Keratinocyte (primary cell): ENCODE measurements around the gene DALRD3. TPM values are rescaled to one million over a fixed set of nuclear protein-coding genes. Genes with fewer than 3 reads are reported as not detected.

Source experiments
- DNase-seq: peaks from one replicate; pipeline ENCODE4 v3.0.0-alpha.2; 2011; ENCODE audit warnings: low read depth, missing footprints, low spot score
- FAIRE-seq: peaks from 2 replicates; lab custom pipeline; 2011; peaks lifted over from hg19 to GRCh38; lab: Jason Lieb, UNC
- H2AFZ ChIP-seq: 2 replicates; pipeline ENCODE4 v1.6.0; 2012; ENCODE audit warnings: low read length, control low read depth, inconsistent platforms; ENCODE audit not compliant: control insufficient read depth
- H3K27ac ChIP-seq: 2 replicates; pipeline ENCODE4 v1.5.1; 2011; ENCODE audit warnings: low read length; ENCODE audit not compliant: control insufficient read depth, insufficient read depth
- H3K27me3 ChIP-seq: 3 replicates; pipeline ENCODE4 v1.6.0; 2011; ENCODE audit warnings: low read length; ENCODE audit not compliant: control insufficient read depth, insufficient read depth; ENCODE audit errors: extremely low read depth
- H3K36me3 ChIP-seq, 2 experiments: 2 replicates in 1 of 2; 3 replicates in 1 of 2; pipeline ENCODE4 v1.5.1; 2011; ENCODE audit warnings: low read length in 2 of 2, mild to moderate bottlenecking in 1 of 2; ENCODE audit not compliant: control insufficient read depth in 2 of 2, insufficient read depth in 2 of 2; ENCODE audit errors: extremely low read depth in 1 of 2
- H3K4me1 ChIP-seq: 3 replicates; pipeline ENCODE4 v1.5.1; 2011; ENCODE audit warnings: low read length; ENCODE audit not compliant: control insufficient read depth, insufficient read depth; ENCODE audit errors: extremely low read depth
- H3K4me2 ChIP-seq: 3 replicates; pipeline ENCODE4 v1.6.0; 2011; ENCODE audit warnings: low read depth, low read length; ENCODE audit not compliant: control insufficient read depth, insufficient read depth; ENCODE audit errors: extremely low read depth
- H3K4me3 ChIP-seq, 3 experiments: fragments of 200-600 bp in 1 of 3; sonication (generic) in 1 of 3; 2 replicates in 2 of 3; 3 replicates in 1 of 3; pipeline ENCODE4 v1.5.1; 2011 to 2016; ENCODE audit warnings: low read length in 3 of 3, mild to moderate bottlenecking in 3 of 3, control low read depth in 2 of 3, inconsistent platforms in 1 of 3, low read depth in 1 of 3, mixed read lengths in 1 of 3, mixed run types in 1 of 3, moderate library complexity in 1 of 3; ENCODE audit not compliant: control insufficient read depth in 2 of 3, insufficient read depth in 2 of 3; ENCODE audit errors: extremely low read depth in 1 of 3
- H3K79me2 ChIP-seq: 2 replicates; pipeline ENCODE4 v1.6.0; 2012; ENCODE audit warnings: low read length; ENCODE audit not compliant: control insufficient read depth, insufficient read depth
- H3K9ac ChIP-seq: 3 replicates; pipeline ENCODE4 v1.6.0; 2011; ENCODE audit warnings: low read length; ENCODE audit not compliant: control insufficient read depth, insufficient read depth; ENCODE audit errors: extremely low read depth
- H3K9me1 ChIP-seq: 3 replicates; pipeline ENCODE4 v1.6.0; 2011; ENCODE audit warnings: low read length; ENCODE audit not compliant: control insufficient read depth, insufficient read depth; ENCODE audit errors: extremely low read depth
- H3K9me3 ChIP-seq: 2 replicates; pipeline ENCODE4 v1.5.1; 2012; ENCODE audit warnings: low read depth, low read length; ENCODE audit not compliant: control insufficient read depth
- H4K20me1 ChIP-seq: 3 replicates; pipeline ENCODE4 v1.6.0; 2011; ENCODE audit warnings: low read length; ENCODE audit not compliant: control insufficient read depth, insufficient read depth; ENCODE audit errors: extremely low read depth
- EZH2 ChIP-seq: IDR thresholded peaks from one replicate; pipeline ENCODE4 v1.6.1; 2012; ENCODE audit warnings: inconsistent platforms, mild to moderate bottlenecking, low read length, moderate library complexity
- dilution Hi-C: fragments of 300-500 bp; cut with MboI; formaldehyde crosslinking; loops from one replicate; pipeline ENCODE4 v1.7.0; 2020; ENCODE audit warnings: low sequenced_read_pairs; ENCODE audit not compliant: extremely low pct_ligation_motif_present
- polyA plus RNA-seq, 5 experiments: library from polyadenylated mRNA; depleted of rRNA in 3 of 5; stranded (reverse) in 3 of 5; stranded (forward) in 1 of 5; unstranded in 1 of 5; fragments of >200 nt; gene quantifications; 1 replicate in 1 of 5; 2 replicates in 3 of 5; 3 replicates in 1 of 5; pipeline versions ENCODE4 v1.2.1 to v1.2.3, GENCODE V29; 2011 to 2012; ENCODE audit warnings: missing spikeins in 2 of 5, low read depth in 1 of 5, low replicate concordance in 1 of 5
- TF ChIP-seq, protein P1 (sequence below), 3 experiments: IDR thresholded peaks in 1 of 3; conservative IDR thresholded peaks in 1 of 3; optimal IDR thresholded peaks in 1 of 3; 2 replicates in 2 of 3; 3 replicates in 1 of 3; pipeline versions ENCODE3 to v1.5.1; 2011; ENCODE audit warnings: low read length in 3 of 3, mild to moderate bottlenecking in 3 of 3, moderate library complexity in 2 of 3, control low read depth in 1 of 3, inconsistent platforms in 1 of 3; ENCODE audit not compliant: insufficient read depth in 2 of 3; ENCODE audit errors: extremely low read depth in 1 of 3

DALRD3 gene
- polyA plus RNA-seq, 1 donor (not counting 4 experiments of a cell fraction or from before 2014, with no cell fraction given): 33.7 TPM

DNA sequence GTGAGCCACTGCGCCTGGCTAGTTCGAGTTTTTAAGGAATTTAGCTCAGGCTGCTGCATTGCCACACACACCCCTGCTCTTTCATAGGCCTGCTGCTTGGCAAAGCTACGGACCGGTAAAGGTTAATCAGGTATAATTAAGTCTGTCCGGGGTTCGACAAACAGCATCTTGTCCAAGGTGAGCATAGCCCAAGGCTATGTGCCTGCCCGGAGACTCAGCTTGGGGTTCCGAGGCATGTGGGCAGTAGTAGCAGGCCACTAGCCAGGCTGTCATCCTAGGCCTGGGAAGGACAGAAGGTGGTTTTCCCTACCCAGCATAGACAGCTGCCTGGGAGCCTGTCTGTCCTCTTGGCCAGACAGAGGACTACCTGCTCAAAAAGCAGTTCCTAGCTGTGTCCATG, 21.7 kb downstream of the DALRD3 start:
- dilution Hi-C loops: no loop called here
- H3K4me3 ChIP-seq: no peak overlapping the region
- no peak for FAIRE-seq

GRCh38 chr3:48993834-48994233, 24.5 kb downstream of the DALRD3 start:
- peaks cover 15% of the 10 kb centered on the region for H3K4me1 ChIP-seq
- dilution Hi-C loops: no loop called here
- H3K9me1 ChIP-seq: no peaks in the 10 kb centered on the region
- H4K20me1 ChIP-seq: no peaks in the 10 kb centered on the region
- no peak overlapping the region for H3K27ac ChIP-seq
- no peak for FAIRE-seq
- no peaks in the 10 kb centered on the region for H3K36me3 ChIP-seq
- no peak for TF ChIP-seq EZH2
- TF ChIP-seq, protein P1, sequence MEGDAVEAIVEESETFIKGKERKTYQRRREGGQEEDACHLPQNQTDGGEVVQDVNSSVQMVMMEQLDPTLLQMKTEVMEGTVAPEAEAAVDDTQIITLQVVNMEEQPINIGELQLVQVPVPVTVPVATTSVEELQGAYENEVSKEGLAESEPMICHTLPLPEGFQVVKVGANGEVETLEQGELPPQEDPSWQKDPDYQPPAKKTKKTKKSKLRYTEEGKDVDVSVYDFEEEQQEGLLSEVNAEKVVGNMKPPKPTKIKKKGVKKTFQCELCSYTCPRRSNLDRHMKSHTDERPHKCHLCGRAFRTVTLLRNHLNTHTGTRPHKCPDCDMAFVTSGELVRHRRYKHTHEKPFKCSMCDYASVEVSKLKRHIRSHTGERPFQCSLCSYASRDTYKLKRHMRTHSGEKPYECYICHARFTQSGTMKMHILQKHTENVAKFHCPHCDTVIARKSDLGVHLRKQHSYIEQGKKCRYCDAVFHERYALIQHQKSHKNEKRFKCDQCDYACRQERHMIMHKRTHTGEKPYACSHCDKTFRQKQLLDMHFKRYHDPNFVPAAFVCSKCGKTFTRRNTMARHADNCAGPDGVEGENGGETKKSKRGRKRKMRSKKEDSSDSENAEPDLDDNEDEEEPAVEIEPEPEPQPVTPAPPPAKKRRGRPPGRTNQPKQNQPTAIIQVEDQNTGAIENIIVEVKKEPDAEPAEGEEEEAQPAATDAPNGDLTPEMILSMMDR (optimal IDR thresholded peaks at IDR 0.05 in 1 of 3, IDR thresholded peaks at IDR 0.05 in 1 of 3, conservative IDR thresholded peaks at IDR 0.05 in 1 of 3; ENCODE audit: extremely low read depth in 1 of 3, insufficient read depth in 2 of 3, low read length in 3 of 3): no peak
- H3K9me3 ChIP-seq: no peaks in the 10 kb centered on the region
- H3K27me3 ChIP-seq: no peaks in the 10 kb centered on the region
- no peak overlapping the region for H3K9ac ChIP-seq
- no peak overlapping the region for H3K4me2 ChIP-seq
- no peak overlapping the region for H2AFZ ChIP-seq
- no peak overlapping the region for H3K4me3 ChIP-seq
- H3K79me2 ChIP-seq: no peaks in the 10 kb centered on the region
- DNase-seq: no peak

More for the DNA sequence above, 21.7 kb downstream of the DALRD3 start:
- no peaks in the 10 kb centered on the region for H3K36me3 ChIP-seq
- no peaks in the 10 kb centered on the region for H3K9me1 ChIP-seq
- TF ChIP-seq EZH2: no peak
- TF ChIP-seq, protein P1 (optimal IDR thresholded peaks at IDR 0.05 in 1 of 3, IDR thresholded peaks at IDR 0.05 in 1 of 3, conservative IDR thresholded peaks at IDR 0.05 in 1 of 3; ENCODE audit: extremely low read depth in 1 of 3, insufficient read depth in 2 of 3, low read length in 3 of 3): no peak
- no peak overlapping the region for H3K4me2 ChIP-seq
- no peaks in the 10 kb centered on the region for H4K20me1 ChIP-seq
- H3K27ac ChIP-seq: no peak overlapping the region
- no peaks in the 10 kb centered on the region for H3K9me3 ChIP-seq
- H3K4me1 ChIP-seq: peaks cover 2% of the 10 kb centered on the region
- H3K9ac ChIP-seq: no peak overlapping the region
- no peaks in the 10 kb centered on the region for H3K27me3 ChIP-seq
- DNase-seq: no peak
- H3K79me2 ChIP-seq: no peaks in the 10 kb centered on the region
- no peak overlapping the region for H2AFZ ChIP-seq
